HG02623 (cell line): ENCODE measurements around the gene TRIM65.
A peak's percentile ranks its signal among the peaks of the same experiment; 100 is the strongest.
"Not testable (repeated sequence)": the region's sequence is repeated elsewhere in the genome, so short reads cannot be mapped to it uniquely, and the experiment has no call there.

Experiments
- ATAC-seq: cut with Tn5 transposase; IDR thresholded peaks from one replicate; pipeline ENCODE4 v1.9.1; 2021; ENCODE audit warnings: moderate library complexity; ENCODE audit not compliant: unreplicated experiment

The TRIM65 gene

DNA sequence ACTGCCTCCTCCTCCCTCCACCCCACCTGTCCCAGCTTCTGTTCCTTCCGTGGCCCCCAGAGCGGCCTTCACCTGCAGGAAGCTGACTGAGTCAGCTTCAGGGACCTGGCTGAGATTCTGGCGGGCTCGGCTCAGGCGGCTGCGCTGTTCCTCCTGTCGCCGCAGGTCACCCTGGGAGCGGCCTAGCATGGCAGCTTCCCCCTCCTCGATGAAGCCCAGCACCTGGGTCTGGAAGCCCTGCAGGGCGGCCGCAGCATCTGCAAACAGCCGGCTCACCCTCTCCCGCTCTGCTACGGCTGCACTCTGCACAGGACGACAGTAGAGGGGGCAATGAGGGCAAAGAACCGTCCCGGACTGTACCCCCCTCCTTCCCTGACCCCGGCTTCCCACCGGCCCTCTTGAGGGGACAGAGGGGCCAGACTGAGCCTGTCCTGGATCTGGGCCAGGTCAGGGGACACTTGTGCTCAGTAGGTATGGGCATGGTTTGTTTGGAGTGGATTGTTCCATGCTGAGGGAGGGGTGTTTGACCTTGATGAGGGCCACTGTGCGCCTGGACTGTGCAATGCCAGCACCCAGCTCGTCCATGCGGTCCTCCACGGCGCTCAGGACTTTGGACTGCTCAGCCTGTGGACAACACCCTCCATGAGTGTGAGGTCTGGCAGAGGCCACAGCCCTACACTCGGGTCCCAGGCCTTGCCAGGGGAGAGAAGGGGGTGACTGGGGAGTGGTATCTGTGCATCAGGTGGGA is 20.4 kb downstream of the TRIM65 start:
- ATAC-seq = no peak

DNA sequence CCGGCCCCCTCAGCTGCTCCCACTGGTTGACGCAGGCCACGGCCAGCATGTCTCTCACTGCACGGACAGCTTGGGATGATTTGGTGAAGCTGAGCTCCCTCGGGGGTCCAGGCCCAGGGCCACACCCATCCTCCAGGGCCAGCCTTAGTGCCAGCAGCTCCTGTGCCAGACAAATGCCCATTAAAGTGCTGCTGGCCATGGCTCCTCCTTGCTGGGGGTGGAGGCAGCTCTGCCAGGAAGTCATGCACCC is 20.9 kb downstream of the TRIM65 start:
- ATAC-seq = no peak

DNA sequence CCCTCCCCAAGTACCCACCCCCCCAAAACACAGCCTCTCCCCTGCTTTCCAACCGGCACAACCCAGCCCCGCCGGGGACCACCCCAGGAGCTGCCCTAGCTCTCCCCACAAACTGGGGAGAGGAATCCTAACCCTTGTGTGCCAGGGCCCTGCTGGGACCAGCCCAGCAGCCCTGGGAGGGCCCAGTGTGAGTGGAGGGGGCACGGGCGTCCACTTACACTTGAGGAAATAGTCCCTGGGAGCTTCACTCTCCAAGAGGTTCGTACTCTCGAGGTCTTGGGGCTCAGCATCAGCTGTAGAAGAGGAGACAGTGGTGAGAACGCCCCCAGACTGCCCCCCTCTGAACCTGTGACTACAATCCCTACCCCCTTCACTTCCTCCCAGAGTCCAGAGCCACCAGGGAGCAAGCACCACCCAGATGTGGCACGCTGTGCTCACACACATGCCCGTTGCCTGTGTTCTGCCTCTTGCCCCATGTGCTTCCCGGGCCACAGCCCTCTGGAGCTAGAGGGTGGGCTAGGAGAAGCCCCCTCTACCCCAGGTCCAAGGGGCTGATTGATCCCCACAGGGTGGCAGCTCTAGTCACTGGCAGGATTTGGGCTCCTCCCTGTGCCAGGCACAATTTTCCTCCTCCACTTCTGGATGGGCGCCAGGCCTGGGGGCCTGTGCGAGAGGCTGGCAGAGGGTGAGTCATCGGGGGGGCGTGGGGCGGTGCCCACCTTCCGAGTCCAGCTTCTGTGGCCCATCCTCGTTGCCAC is 21.4 kb downstream of the TRIM65 start:
- ATAC-seq = no peak

DNA sequence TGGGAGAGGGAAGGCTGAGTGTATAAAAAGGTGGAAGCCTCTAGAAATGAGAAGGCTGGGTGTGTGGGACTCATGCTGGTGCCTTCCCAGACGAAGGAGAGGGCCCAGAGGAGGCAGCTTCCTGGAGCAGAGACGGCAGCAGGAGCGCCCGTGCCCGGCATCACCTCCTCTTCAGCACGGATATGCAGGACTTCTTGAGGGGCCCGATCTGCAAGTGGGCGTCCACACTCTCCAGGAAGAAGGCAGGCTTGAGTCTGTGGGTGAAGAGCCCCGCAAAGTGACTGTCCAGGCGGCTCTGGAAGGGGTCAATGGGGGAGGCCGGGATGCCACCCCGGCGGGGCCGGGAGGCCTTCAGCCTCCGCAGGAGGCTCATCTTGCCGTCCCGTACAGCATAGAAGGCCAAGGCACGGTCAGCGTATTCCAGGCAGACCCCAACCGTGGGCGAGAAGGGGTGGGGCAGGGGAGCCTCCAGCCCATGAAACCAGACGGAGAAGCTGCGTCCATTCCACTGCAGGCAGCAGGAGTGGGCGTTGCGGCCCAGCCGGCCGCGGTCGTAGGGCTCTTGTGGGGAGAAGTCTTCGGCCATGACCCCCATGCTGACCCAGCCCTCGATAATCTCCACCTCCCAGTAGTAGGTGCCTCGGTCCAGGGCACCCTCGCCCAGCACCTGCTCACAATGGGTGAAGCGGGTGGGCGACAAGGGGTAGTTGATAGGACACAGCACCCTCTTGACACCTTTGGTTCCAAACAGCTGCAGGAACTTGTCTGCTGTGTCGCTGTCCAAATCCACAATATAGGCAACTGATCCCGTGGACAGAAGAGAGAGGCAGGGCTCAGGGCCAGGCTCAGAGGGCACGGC is 22.2 kb downstream of the TRIM65 start:
- no peak for ATAC-seq

DNA sequence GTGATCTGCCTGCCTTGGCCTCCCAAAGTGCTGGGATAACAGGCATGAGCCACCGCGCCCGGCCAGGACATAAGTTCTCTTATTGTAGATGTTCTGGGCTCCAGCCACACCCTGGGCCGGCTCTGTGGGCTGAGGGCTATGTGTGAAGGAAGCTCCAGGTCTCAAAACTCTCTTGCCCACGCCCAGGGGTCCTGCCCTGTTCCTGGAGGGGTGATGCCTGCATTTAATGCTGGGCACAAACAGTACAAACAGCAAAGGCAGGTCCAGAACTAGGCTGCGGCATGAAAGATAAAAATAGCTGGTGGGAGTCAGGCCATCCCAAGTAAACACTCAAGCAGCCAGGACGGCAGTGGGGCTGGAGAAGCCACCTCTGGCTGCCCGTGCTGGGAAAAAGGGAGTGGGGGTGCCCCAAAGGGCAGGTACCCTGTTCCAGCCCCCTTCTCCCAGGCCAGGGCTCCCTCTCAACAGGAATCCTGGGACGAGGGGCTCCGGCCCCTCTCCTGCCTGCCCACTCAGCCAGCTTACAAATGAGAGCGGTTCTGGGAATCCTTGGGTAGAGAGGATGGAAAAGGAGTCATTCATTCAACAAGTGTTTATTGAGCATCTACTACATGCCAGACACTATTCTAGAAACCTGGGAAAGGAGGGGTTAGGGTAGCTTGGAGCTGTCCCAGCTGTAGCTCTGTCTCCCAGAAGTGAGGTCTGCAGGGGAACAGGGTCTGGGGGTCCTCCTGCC is 23.0 kb downstream of the TRIM65 start:
- ATAC-seq = no peak

DNA sequence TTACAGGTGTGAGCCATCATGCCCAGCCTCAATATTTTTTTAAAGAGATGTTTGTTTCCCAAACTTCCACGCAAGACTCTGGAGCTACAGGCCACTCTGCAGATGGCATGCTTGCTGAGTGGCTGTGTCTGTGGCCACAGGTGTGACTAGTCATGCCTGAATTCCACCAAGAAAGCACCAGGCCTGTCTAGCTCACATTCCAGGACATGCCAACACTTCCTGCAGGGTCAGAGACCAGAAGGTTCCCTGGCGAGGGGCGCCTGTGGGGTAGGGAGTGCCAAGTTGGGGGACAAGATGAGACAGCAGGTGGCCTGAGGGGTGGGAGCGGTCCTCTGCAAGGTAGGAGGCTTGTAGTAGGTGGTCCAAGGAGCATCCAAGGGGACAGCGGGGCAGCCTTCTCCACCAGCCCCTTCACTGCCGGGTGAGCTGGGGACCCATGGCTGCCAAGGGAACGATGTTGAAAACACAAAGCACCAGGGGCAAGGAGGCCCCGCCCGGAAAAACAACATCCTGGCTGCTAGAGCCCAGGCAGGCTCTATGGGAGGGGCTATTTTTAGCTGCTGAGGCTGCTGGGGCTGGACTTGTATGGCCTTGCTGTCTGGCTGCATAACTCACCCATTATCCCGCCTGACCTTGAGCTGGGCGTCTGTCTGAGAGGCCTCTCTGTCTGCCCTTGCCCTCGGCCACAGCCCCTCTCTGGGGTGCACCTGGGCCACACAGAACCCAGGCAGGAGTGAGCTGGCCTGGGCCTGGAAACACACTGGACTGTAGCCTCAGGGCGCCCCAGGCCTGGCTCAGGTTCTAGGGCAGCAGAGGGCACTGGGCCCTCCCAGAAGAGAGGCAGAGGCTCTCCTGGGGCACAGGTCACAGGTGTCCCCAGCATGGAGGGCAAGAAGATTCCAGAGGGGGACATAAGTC is 24.1 kb downstream of the TRIM65 start:
- no peak for ATAC-seq

DNA sequence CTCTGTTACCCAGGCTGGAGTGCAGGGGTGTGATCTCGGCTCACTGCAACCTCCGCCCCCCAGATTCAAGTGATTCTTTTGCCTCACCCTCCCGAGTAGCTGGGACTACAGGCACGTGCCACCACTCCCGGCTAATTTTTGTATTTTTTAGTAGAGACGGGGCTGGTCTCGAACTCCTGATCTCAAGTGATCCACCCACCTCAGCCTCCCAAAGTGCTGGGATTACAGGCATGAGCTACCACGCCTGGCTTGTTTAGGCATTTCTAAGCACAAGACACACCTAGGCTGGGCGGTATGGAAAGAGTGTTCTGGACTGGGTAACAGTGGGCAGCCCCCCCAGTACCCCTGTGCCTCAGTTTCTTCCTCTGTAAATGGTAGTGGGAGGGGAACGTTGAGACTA is 26.5 kb downstream of the TRIM65 start:
- ATAC-seq = not testable (repeated sequence)

DNA sequence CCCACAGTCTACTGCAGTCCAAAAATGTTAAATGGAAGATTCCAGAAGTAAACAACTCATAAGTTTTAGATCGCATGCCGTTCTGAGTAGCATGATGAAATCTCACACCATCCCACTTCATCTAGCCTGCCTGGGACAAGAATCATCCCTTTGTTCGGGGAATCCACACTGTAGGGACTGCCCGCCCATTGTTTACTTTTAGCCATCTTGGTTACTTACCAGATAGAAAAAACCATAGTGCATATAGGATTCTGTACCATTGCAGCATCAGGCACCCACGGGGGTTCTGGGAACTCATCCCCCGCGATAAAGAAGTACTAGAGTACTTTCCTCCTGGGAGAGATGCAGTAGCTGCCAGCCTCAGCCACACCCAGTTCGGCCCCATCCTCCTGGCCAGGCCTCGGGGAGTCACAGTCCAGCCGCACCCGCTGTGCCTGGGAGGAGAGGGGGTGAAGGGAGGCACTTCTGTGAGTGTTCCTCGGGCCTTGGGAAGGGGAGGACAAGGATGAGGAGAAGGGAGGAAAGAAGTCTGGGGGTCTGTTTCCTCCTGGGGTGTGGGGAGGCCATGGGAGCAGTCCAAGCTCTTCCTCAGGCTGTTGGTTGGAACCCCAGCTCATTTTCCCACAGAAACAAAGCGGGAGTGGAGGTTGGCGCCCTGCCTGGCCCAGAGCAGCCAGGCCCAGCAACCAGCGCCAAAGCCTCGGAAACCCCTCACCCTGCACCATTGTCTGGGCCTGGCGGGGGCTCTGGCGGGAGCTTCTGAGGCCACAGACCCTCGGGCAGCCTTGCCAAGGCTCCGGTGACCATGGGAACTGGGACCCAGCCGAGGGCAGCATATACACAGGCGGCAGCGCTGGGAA is 27.2 kb downstream of the TRIM65 start:
- no peak for ATAC-seq

DNA sequence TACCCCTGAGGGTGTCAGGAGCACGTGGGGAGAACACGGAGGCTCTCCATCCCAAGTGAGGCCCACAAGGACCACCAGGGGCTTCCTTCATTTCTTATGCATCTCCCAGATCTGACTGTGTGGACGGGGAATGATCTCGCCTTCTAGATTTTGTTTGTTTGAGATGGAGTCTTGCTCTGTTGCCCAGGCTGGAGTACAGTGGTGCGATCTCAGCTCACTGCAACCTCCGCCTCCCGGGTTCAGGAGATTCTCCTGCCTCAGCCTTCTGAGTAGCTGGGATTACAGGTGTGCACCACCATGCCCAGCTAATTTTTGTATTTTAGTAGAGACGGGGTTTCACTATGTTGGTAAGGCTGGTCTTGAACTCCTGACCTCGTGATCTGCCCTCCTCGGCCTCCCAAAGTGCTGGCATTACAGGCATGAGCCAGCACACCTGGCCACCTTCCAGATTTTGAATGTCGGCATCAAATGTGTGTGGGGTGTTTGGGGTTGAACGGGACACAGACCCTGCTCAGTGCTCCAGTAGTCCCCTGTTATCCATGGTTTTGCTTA is 27.9 kb downstream of the TRIM65 start:
- ATAC-seq = not testable (repeated sequence)

DNA sequence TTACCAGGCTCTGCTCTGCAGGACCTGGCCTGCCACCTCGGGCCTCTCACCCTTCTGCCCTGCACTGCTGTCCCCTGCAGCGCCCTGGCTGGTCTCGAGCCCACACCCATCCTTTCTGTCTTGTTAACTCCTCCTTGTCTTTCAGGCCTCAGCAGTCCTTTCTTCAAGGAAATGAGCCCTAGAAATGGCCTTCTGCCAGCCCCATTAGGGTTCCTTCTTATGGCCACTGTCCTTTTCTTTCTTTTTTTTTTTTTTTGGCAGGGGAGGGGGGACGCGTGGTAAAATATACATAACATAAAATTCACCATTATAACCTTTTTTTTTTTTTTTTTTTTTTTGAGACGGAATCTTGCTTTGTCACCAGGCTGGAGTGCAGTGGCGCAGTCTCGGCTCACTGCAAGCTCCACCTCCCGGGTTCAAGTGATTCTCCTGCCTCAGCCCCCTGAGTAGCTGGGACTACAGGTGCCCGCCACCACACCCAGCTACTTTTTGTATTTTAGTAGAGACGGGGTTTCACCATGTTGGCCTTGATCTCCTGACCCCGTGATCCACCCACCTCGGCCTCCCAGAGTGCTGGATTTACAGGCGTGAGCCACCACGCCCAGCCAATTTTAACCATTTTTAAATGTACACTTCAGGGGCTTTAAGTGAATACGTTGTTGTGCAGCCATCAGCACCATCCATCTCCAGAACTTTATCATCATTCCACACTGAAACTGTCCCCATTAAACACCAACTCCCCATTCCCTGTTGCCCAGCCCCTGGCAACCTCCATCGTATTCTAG is 31.2 kb downstream of the TRIM65 start:
- ATAC-seq = not testable (repeated sequence)

DNA sequence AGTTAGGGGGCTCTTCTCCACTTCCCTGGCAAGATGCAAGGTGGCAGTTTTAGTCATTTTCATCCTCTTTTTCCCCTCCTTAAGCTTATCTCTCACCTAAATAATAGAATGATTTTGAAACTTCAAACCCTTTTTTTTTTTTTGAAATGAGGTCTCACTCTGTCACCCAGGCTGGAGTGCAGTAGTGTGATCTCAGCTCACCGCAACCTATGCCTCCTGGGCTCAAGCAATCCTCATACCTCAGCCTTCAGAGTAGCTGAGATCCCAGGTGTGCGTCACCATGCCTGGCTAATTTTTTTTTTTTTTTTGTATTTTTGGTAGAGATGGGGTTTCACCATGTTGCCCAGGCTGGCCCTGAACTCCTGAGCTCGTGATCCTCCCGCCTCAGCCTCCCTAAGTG is 31.9 kb downstream of the TRIM65 start:
- ATAC-seq = not testable (repeated sequence)

DNA sequence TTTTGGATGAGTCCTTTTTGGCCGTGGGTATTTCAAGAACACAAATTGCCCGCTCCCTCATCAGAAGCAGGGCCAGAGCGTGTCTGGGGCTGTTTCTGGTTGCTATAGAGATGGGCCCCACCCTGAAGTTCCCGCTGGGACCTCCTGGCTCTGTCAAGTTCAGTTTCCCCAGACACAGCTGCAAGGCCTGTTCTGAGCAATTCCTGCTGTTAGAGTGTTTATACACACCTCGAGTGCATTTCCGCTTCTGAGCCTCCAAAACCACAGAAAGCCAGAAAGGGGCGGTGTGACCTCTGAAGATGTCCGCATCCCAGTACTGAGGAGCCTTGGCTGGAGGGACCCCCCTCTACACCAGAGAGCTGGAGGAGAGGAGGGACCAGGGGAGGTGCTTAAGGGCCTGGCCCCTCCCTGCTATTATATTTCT is 32.3 kb downstream of the TRIM65 start:
- peak; percentile 71 for ATAC-seq

DNA sequence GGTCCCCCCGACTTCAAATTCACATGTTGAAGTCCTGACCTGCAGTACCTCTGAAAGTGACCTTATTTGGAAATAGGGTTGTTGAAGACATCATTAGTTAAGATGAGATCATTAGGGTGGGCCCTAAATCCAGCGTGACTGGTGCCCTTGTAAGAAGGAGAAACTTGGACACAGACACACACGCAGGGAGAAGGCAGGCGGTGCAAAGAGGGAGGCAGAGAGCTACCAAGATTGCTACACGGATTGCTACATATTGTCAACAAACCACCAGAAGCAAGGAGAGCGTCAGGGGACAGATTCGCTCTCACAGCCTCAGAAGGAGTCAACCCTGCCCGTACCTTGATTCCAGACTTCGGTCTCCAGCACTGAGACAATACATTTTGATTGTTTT is 34.8 kb downstream of the TRIM65 start:
- no peak for ATAC-seq

DNA sequence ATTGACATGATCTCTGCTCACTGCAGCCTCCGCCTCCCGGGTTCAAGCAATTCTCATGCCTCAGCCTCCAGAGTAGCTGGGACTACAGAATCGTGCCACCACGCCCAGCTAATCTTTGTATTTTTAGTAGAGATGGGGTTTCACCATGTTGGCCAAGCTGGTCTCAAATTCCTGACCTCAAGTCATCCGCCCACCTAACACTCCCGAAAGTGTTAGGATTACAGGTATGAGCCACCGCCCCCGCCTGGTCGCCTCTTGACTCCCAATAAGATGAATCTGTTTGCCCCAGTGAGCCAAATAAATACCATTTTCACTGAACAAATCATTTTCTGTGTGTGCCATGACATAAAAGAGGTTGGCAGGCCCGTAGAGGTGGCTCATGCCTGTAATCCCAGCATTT is 37.4 kb downstream of the TRIM65 start:
- not testable (repeated sequence) for ATAC-seq

DNA sequence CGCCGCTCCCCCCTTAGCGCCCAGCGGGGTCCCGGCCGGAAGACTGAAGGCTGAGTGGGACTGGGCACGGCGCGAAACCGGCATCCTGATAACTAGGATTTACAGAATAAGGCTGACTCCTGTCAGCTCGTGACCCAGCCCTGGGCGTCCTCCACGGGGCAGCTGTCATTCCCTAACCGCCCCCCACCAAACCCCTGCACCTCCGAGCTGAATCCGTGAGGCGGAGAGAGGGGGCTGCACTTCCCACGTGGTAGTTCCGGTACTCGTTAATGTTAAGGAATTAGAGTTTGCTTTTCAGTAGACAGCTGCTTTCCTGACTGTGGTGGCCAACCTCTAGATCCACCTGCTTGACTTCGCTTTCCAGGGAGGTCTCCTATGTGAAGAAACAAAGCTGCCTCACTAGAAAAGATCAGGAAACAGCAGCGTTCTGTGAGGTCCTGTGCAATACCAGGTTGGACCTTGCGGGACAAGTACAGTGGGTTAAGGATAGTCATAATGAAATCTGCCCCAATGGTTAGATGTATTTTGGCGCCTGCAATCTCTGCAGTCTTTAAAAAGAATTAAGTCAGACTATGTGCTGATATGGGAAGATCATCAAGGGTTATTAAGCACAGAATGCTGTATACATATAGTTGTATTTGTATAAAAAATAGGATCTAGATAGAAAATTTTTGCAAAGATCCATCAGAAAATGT is 40.5 kb downstream of the TRIM65 start:
- peak; percentile 17 for ATAC-seq

DNA sequence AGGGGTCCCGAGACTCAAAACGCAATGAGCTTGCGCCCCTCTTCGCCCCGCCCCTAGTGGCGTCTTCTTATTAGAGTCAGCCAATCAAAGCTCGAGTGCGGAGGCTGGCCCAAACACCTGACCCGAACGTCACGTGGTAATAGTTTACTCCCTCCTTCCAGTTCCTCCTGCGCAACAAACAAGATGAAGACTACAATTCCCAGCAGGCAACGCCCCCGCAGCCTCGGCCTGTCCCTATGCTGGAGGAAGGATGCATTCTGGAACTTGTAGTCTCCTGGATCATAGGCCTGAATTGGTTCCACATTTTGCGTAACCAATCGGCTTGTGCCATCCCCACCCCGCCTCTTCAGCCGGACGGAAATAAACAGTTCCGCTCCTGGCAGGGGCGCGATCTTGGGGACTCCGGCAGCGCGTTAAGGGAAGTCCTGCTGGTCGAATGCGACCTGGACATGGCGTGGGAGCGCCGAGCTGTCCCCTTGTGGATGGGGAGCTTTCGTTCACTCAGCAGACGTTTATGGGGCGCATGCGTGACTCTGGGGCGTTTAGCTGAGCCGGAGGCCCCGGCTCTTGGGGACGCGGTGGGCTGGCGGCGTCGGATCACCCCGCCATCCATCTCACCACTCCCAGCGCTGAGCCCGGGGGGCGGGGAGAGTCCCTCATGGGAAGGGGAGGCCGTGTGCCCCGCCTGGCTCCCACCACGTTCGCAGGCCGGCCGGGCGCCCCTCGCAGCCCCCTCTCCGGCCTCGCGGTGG is 41.3 kb downstream of the TRIM65 start, which contains the start of gene WBP2:
WBP2 (minus strand) TSS at position 26 of the 752 bp plus-strand sequence. CDS start 38 bp downstream, outside the sequence.
- peak; percentile 87 for ATAC-seq
